Natural killer cell (primary cell): Measurements from ENCODE around the gene AJAP1. TPM values are rescaled to one million over a fixed set of nuclear protein-coding genes. Genes with fewer than 3 reads are reported as not detected.

Experiments
- ATAC-seq, 3 donors: fragments of 150-1000 bp in 2 of 3; fragments of 200-7000 bp in 1 of 3; cut with Tn5 transposase; 1 replicate in 1 of 3; 2 replicates in 2 of 3; pipeline ENCODE4 v1.10.0; 2021; ENCODE audit warnings: mild to moderate bottlenecking in 2 of 3, moderate library complexity in 2 of 3
- DNase-seq, 2 donors: peaks; one replicate each; pipeline versions ENCODE4 v3.0.0 to v3.0.0-alpha.2; 2013 to 2021; ENCODE audit warnings: mixed read lengths in 1 of 2
- H3K27ac ChIP-seq: one replicate; pipeline ENCODE4 v1.5.1; 2013; ENCODE audit warnings: mild to moderate bottlenecking, low read length
- H3K27me3 ChIP-seq: one replicate; pipeline ENCODE4 v1.6.1; 2013; ENCODE audit warnings: low read length; ENCODE audit not compliant: control insufficient read depth, insufficient read depth
- H3K36me3 ChIP-seq: one replicate; pipeline ENCODE4 v1.6.1; 2013; ENCODE audit warnings: low read length; ENCODE audit not compliant: control insufficient read depth, insufficient read depth
- H3K4me1 ChIP-seq: one replicate; pipeline ENCODE4 v1.6.1; 2013; ENCODE audit warnings: low read length; ENCODE audit not compliant: control insufficient read depth, insufficient read depth
- H3K4me3 ChIP-seq: one replicate; pipeline ENCODE4 v1.5.1; 2013; ENCODE audit warnings: low read length
- H3K9me3 ChIP-seq: one replicate; pipeline ENCODE4 v1.6.1; 2013; ENCODE audit warnings: low read length; ENCODE audit not compliant: control insufficient read depth, insufficient read depth
- H3K27ac Mint-ChIP-seq, 2 donors: one replicate each; pipeline ENCODE4 v1.8.0; 2022; ENCODE audit warnings: mild to moderate bottlenecking in 2 of 2, mixed read lengths in 2 of 2, moderate library complexity in 1 of 2
- H3K27me3 Mint-ChIP-seq, 2 donors: one replicate each; pipeline ENCODE4 v1.8.0; 2022; ENCODE audit warnings: low read depth in 2 of 2, mixed read lengths in 2 of 2
- H3K36me3 Mint-ChIP-seq: one replicate; pipeline ENCODE4 v1.8.0; 2022; ENCODE audit warnings: mixed read lengths
- H3K4me1 Mint-ChIP-seq, 2 donors: one replicate each; pipeline ENCODE4 v1.8.0; 2022; ENCODE audit warnings: mixed read lengths in 2 of 2
- H3K4me3 Mint-ChIP-seq: one replicate; pipeline ENCODE4 v1.8.0; 2022; ENCODE audit warnings: mild to moderate bottlenecking, moderate library complexity, mixed read lengths
- H3K9me3 Mint-ChIP-seq, 2 donors: one replicate each; pipeline ENCODE4 v1.8.0; 2022; ENCODE audit warnings: mixed read lengths in 2 of 2
- WGBS: methylation state at CpG from one replicate; pipeline ENCODE4 v1.1.7; 2013; ENCODE audit warnings: missing lambda C conversion rate; ENCODE audit not compliant: insufficient coverage; 5-methylcytosine and 5-hydroxymethylcytosine counted together
- intact Hi-C: fragments of 100-400 bp; cut with micrococcal nuclease; formaldehyde crosslinking; loops from one replicate; pipeline ENCODE4 v1.14.2; 2022
- total RNA-seq, 4 donors: library from RNA; stranded (reverse); fragments of 120-200 nt in 1 of 4; gene quantifications; one replicate each; pipeline versions ENCODE4 v1.2.3 to v1.2.4, GENCODE V29; 2013 to 2022
- TF ChIP-seq, protein P1 (sequence below): fragments of 200-600 bp; IDR thresholded peaks from one replicate; pipeline ENCODE4 v1.8.0; 2022; ENCODE audit warnings: antibody characterized with exemption

The AJAP1 gene
- total RNA-seq, 3 donors from 2014 or later (not counting 1 experiment from before 2014, with no cell fraction given) = not detected

- Histone ChIP-seq H3K4me1 (no peaks in the 10 kb centered on the region), H3K9me3 (no peaks in the 10 kb centered on the region), H3K27me3 (no peaks in the 10 kb centered on the region), H3K27ac (no peak overlapping the region), H3K36me3 (no peaks in the 10 kb centered on the region), H3K4me3 (no peak overlapping the region)
- peaks cover 0 to 2% of the 10 kb centered on the region in 2 donors for H3K27me3 Mint-ChIP-seq
- no peak for DNase-seq
- H3K36me3 Mint-ChIP-seq = no peaks in the 10 kb centered on the region
- TF ChIP-seq, protein P1, sequence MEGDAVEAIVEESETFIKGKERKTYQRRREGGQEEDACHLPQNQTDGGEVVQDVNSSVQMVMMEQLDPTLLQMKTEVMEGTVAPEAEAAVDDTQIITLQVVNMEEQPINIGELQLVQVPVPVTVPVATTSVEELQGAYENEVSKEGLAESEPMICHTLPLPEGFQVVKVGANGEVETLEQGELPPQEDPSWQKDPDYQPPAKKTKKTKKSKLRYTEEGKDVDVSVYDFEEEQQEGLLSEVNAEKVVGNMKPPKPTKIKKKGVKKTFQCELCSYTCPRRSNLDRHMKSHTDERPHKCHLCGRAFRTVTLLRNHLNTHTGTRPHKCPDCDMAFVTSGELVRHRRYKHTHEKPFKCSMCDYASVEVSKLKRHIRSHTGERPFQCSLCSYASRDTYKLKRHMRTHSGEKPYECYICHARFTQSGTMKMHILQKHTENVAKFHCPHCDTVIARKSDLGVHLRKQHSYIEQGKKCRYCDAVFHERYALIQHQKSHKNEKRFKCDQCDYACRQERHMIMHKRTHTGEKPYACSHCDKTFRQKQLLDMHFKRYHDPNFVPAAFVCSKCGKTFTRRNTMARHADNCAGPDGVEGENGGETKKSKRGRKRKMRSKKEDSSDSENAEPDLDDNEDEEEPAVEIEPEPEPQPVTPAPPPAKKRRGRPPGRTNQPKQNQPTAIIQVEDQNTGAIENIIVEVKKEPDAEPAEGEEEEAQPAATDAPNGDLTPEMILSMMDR = no peak
- no peaks in the 10 kb centered on the region for H3K9me3 Mint-ChIP-seq
- no peak overlapping the region for H3K27ac Mint-ChIP-seq
- WGBS = 78% methylated on average over 13 of the region's 13 CpGs
- no peaks in the 10 kb centered on the region for H3K4me1 Mint-ChIP-seq
- intact Hi-C loops = no loop called here
- no peak overlapping the region for H3K4me3 Mint-ChIP-seq
- ATAC-seq = no peak
These were observed 46.4 kb downstream of the AJAP1 start for GRCh38 chr1:4700801-4701200.

- Histone ChIP-seq H3K27ac (no peak overlapping the region), H3K36me3 (no peaks in the 10 kb centered on the region), H3K4me3 (no peak overlapping the region), H3K4me1 (no peaks in the 10 kb centered on the region), H3K27me3 (no peaks in the 10 kb centered on the region), H3K9me3 (no peaks in the 10 kb centered on the region)
- Mint-ChIP-seq H3K4me3 (no peak overlapping the region), H3K36me3 (no peaks in the 10 kb centered on the region), H3K4me1 (no peaks in the 10 kb centered on the region), H3K27me3 (peaks cover 0 to 2% of the 10 kb centered on the region in 2 donors), H3K27ac (no peak overlapping the region), H3K9me3 (no peaks in the 10 kb centered on the region)
- 79% methylated on average over 9 of the region's 9 CpGs for WGBS
- DNase-seq (no peak), ATAC-seq (no peak)
- intact Hi-C loops = no loop called here
- TF ChIP-seq, protein P1 = no peak
These were observed 46.9 kb downstream of the AJAP1 start for GRCh38 chr1:4701276-4701675.

- Mint-ChIP-seq H3K4me3 (no peak overlapping the region), H3K27ac (no peak overlapping the region), H3K4me1 (no peaks in the 10 kb centered on the region), H3K9me3 (no peaks in the 10 kb centered on the region), H3K27me3 (peaks cover 0 to 2% of the 10 kb centered on the region in 2 donors), H3K36me3 (no peaks in the 10 kb centered on the region)
- H3K36me3 ChIP-seq = no peaks in the 10 kb centered on the region
- no peaks in the 10 kb centered on the region for H3K27me3 ChIP-seq
- no peaks in the 10 kb centered on the region for H3K9me3 ChIP-seq
- ATAC-seq (no peak), DNase-seq (no peak)
- H3K27ac ChIP-seq = no peak overlapping the region
- no peak overlapping the region for H3K4me3 ChIP-seq
- intact Hi-C loops = no loop called here
- WGBS = 87% methylated on average over 12 of the region's 12 CpGs
- TF ChIP-seq, protein P1 = no peak
- H3K4me1 ChIP-seq = no peaks in the 10 kb centered on the region
These were observed 48.1 kb downstream of the AJAP1 start for GRCh38 chr1:4702464-4702863.

DNA sequence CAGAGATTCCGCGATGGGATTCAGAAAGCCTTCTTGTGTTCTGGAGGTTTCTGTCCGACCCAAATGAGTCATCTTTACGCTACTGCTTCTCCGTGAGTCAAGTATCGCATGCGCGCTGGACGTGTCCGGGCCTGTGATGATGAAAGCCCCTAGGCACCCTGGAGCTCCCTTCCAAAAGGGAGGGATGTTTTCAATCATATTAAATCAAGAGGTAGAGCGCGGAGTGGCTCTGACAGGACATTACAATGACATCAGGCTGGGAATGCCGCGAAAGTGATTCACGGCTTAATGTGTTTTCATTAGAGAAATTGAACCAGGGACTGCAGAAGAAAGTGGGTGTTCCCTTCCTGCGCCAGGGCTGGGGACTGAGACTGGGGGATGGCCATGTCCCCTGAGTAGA is 48.5 kb downstream of the AJAP1 start:
- Mint-ChIP-seq H3K36me3 (no peaks in the 10 kb centered on the region), H3K27ac (no peak overlapping the region), H3K27me3 (peaks cover 0 to 2% of the 10 kb centered on the region in 2 donors), H3K9me3 (no peaks in the 10 kb centered on the region), H3K4me1 (no peaks in the 10 kb centered on the region), H3K4me3 (no peak overlapping the region)
- intact Hi-C loops = no loop called here
- Histone ChIP-seq H3K9me3 (no peaks in the 10 kb centered on the region), H3K36me3 (no peaks in the 10 kb centered on the region), H3K4me1 (no peaks in the 10 kb centered on the region), H3K27ac (no peak overlapping the region), H3K27me3 (no peaks in the 10 kb centered on the region), H3K4me3 (no peak overlapping the region)
- 91% methylated on average over 16 of the region's 16 CpGs for WGBS
- TF ChIP-seq, protein P1 = no peak
- no peak for DNase-seq
- no peak for ATAC-seq
